HEK293 (cell line): ENCODE data around the gene ZNF618.
A peak's percentile ranks its signal among the peaks of the same experiment; 100 is the strongest.

ENCODE experiments used
- CTCF ChIA-PET: fragments of 350-600 bp; formaldehyde crosslinking; extraction: SDS; loops from one replicate; lab custom pipeline; 2021; ENCODE audit warnings: antibody characterized with exemption; lab: Yijun Ruan, JAX
- POLR2A ChIA-PET: fragments of 300-600 bp; formaldehyde crosslinking; extraction: SDS; loops from one replicate; lab custom pipeline; 2020; ENCODE audit warnings: antibody characterized with exemption, inconsistent platforms; lab: Yijun Ruan, JAX
- H3K27ac ChIP-seq: fragments of 200-500 bp; sonication (Bioruptor generic); 2 replicates; pipeline ENCODE4 v1.5.1; 2014; ENCODE audit warnings: low read depth, low read length, control low read depth, inconsistent platforms; ENCODE audit errors: extremely low read depth
- H3K36me3 ChIP-seq, 2 experiments: fragments of 200-500 bp in 1 of 2; sonication (Bioruptor generic) in 1 of 2; 1 replicate in 1 of 2; 2 replicates in 1 of 2; pipeline ENCODE4 v1.5.1; 2014 to 2017; ENCODE audit warnings: inconsistent platforms in 2 of 2, low read length in 2 of 2; ENCODE audit not compliant: control insufficient read depth in 2 of 2, insufficient read depth in 1 of 2
- H3K4me1 ChIP-seq: fragments of 200-500 bp; sonication (Bioruptor generic); 2 replicates; pipeline ENCODE4 v1.5.1; 2014; ENCODE audit warnings: mild to moderate bottlenecking, low read length, inconsistent platforms; ENCODE audit not compliant: control insufficient read depth, insufficient read depth
- H3K4me3 ChIP-seq: 2 replicates; pipeline ENCODE4 v1.5.1; 2011; ENCODE audit warnings: low read depth, mild to moderate bottlenecking, control low read depth, low read length, moderate library complexity
- H3K9me3 ChIP-seq: fragments of 200-500 bp; sonication (Bioruptor generic); 2 replicates; pipeline ENCODE4 v1.5.1; 2014; ENCODE audit warnings: low read depth, low read length, inconsistent platforms; ENCODE audit not compliant: control insufficient read depth, insufficient read depth
- EGR2 ChIP-seq: fragments of 450-650 bp; formaldehyde crosslinking; IDR thresholded peaks from 2 replicates; pipeline ENCODE4 v1.5.1; 2016; ENCODE audit warnings: low read depth, missing biosample characterization, missing genetic modification characterization
- HIC1 ChIP-seq: fragments of 450-650 bp; formaldehyde crosslinking; IDR thresholded peaks from 2 replicates; pipeline ENCODE4 v1.5.1; 2016; ENCODE audit warnings: missing biosample characterization, missing genetic modification characterization
- KLF1 ChIP-seq: fragments of 450-650 bp; formaldehyde crosslinking; IDR thresholded peaks from 2 replicates; pipeline ENCODE4 v1.5.1; 2016; ENCODE audit warnings: missing biosample characterization, missing genetic modification characterization
- OSR2 ChIP-seq: fragments of 450-650 bp; formaldehyde crosslinking; IDR thresholded peaks from 2 replicates; pipeline ENCODE4 v1.5.1; 2016; ENCODE audit warnings: missing biosample characterization, missing genetic modification characterization
- ZFP37 ChIP-seq: fragments of 450-650 bp; formaldehyde crosslinking; IDR thresholded peaks from 2 replicates; pipeline ENCODE4 v1.5.1; 2016; ENCODE audit warnings: missing biosample characterization, missing genetic modification characterization
- ZIC2 ChIP-seq: fragments of 450-650 bp; formaldehyde crosslinking; IDR thresholded peaks from 2 replicates; pipeline ENCODE4 v1.5.1; 2016; ENCODE audit warnings: missing biosample characterization, missing genetic modification characterization
- ZNF280C ChIP-seq: fragments of 450-650 bp; formaldehyde crosslinking; IDR thresholded peaks from 2 replicates; pipeline ENCODE4 v1.5.1; 2016; ENCODE audit warnings: missing biosample characterization, missing genetic modification characterization
- ZNF362 ChIP-seq: fragments of 450-650 bp; formaldehyde crosslinking; IDR thresholded peaks from 2 replicates; pipeline ENCODE4 v1.5.1; 2016; ENCODE audit warnings: missing biosample characterization, missing genetic modification characterization
- ZNF37A ChIP-seq: fragments of 450-650 bp; IDR thresholded peaks from 2 replicates; pipeline ENCODE4 v1.5.1; 2018; ENCODE audit warnings: missing biosample characterization, missing genetic modification characterization
- ZNF518A ChIP-seq: fragments of 450-650 bp; formaldehyde crosslinking; conservative IDR thresholded peaks from 2 replicates; pipeline ENCODE4 v1.5.1; 2016; ENCODE audit warnings: low read depth, missing biosample characterization, missing genetic modification characterization
- ZNF529 ChIP-seq: fragments of 450-650 bp; formaldehyde crosslinking; IDR thresholded peaks from 2 replicates; pipeline ENCODE4 v1.5.1; 2017; ENCODE audit warnings: missing genetic modification characterization, missing biosample characterization; ENCODE audit not compliant: insufficient replicate concordance
- ZNF571 ChIP-seq: fragments of 450-650 bp; formaldehyde crosslinking; IDR thresholded peaks from 2 replicates; pipeline ENCODE4 v1.5.0; 2017; ENCODE audit warnings: missing biosample characterization, missing genetic modification characterization
- ZNF645 ChIP-seq: fragments of 450-650 bp; formaldehyde crosslinking; IDR thresholded peaks from 2 replicates; pipeline ENCODE4; 2016; ENCODE audit warnings: missing biosample characterization, missing genetic modification characterization
- ZNF658 ChIP-seq: fragments of 450-650 bp; formaldehyde crosslinking; IDR thresholded peaks from 2 replicates; pipeline ENCODE4; 2016; ENCODE audit warnings: missing biosample characterization, missing genetic modification characterization
- ZNF664 ChIP-seq: fragments of 450-650 bp; formaldehyde crosslinking; IDR thresholded peaks from 2 replicates; pipeline ENCODE4 v1.5.1; 2016; ENCODE audit warnings: missing biosample characterization, missing genetic modification characterization
- ZNF830 ChIP-seq: fragments of 450-650 bp; IDR thresholded peaks from 2 replicates; pipeline ENCODE4 v1.5.0; 2018; ENCODE audit warnings: missing biosample characterization, missing genetic modification characterization, low read depth, mild to moderate bottlenecking, moderate library complexity

The ZNF618 gene

GRCh38 chr9:114069476-114070187 lies 193.5 kb downstream of the ZNF618 start (continued):
- no peak for TF ChIP-seq ZNF518A (tag by site-specific recombination)
- no peak for TF ChIP-seq ZNF664
- TF ChIP-seq ZNF529 (tag by site-specific recombination): no peak
- no peak for TF ChIP-seq ZNF830 (tag by site-specific recombination)
- no peak for TF ChIP-seq ZNF571
- no peak for TF ChIP-seq ZNF658 (tag by site-specific recombination)
- TF ChIP-seq EGR2: no peak

GRCh38 chr9:114070188-114071103 lies 194.3 kb downstream of the ZNF618 start:
- Histone ChIP-seq H3K4me3 (no peak overlapping the region), H3K27ac (no peak overlapping the region), H3K9me3 (no peaks in the 10 kb centered on the region), H3K36me3 (no peaks in the 10 kb centered on the region), H3K4me1 (no peaks in the 10 kb centered on the region)
- ChIA-PET POLR2A (no interaction called here), CTCF (interaction anchor here (0.7 to 3.4 kb wide), 4 partner anchors 12 to 264 kb away, joined by 3 to 23 read pairs (median 5); no protein-coding TSS in a partner anchor)
- no peak for TF ChIP-seq ZNF280C (tag by site-specific recombination)
- peak; percentile 45; the same call in 1 of the 2 replicates for TF ChIP-seq KLF1
- TF ChIP-seq ZIC2: peak; percentile 67
- no peak for TF ChIP-seq ZFP37
- TF ChIP-seq ZNF362 (tag by site-specific recombination): no peak
- no peak for TF ChIP-seq HIC1 (tag by site-specific recombination)
- no peak for TF ChIP-seq ZNF645 (tag by site-specific recombination)
- TF ChIP-seq OSR2 (tag by site-specific recombination): no peak
- TF ChIP-seq ZNF37A (tag by site-specific recombination): no peak
